ENCODE data around the gene CPED1.
"Not testable (repeated sequence)": the region's sequence is repeated elsewhere in the genome, so short reads cannot be mapped to it uniquely, and the experiment has no call there.

CPED1 gene

DNA sequence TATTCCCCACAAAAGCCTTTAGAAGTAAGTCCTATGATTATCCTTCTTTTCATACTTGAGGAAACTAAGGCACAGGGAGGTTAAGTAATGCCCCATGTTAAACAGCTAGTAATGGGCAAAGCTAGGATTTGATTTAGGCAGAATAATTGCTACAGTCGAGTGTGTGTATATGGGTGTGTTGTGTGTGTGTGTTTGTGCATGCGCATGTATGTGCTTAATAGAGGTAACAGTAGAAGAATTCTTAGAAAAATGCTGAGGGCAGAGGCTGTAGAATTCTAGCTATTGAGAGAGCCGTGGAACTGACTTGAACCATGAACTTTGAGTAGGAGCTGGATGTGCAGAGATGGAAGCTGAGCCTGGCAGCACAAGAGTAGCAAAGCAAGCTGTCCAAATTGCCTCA lies 208.9 kb downstream of the CPED1 start:
- no peak for DNase-seq

DNA sequence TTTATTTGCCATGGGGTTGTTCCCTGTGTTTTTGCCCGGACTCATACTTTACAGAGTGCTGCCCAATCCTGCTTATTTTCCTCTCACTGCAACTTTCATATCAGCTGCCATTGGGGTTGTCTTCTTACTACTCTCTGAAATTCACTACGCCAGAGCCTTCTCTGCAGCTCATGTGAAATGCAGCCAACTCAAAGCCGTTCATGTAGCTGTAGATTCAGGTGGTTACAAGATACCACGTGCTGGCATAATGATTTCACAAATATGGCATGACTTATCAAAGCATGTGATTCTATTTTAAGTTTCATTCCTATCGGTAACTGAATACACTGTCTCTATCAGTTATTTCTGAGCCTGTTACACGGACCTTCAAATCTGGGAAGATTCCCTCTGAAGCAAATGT lies 210.0 kb downstream of the CPED1 start:
- no peak for DNase-seq

DNA sequence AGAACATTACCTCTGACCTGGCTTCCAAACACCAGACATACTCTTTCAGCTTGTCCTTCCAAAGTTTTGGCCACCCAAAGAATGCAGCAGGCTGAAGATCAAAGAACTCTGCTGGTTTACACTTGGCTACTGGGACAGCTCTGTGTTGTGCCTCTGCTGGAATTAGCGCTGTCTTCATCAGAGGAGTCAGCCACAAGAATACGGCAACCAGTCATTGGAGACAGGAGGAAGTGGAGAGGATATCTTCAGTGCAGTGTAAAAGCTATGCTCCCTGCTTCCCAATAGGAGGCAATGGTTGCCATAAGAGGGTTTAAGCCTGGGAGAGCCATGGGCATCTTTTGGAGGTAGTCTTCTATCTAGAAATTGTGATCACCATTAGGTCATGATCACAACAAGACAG lies 213.6 kb downstream of the CPED1 start:
- DNase-seq: no peak

DNA sequence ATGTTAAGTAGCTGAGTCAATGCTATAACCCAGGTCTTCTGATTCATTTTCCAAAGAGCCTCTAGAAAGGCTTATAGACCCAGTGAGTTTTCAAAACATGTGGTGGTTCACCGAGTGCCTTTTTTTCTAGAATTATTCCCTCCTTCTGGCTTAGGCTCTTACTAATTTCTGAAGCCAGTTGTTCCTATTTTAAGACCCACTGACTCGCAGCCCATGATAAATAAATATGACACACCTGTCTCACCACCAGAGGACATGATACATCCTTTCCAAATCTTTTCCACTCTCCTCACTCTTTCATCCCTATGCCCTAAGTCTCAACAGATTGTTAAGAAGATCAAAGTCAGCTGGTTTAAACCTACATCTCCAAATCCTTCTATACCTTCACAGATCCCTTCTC lies 214.3 kb downstream of the CPED1 start:
- no peak for DNase-seq

DNA sequence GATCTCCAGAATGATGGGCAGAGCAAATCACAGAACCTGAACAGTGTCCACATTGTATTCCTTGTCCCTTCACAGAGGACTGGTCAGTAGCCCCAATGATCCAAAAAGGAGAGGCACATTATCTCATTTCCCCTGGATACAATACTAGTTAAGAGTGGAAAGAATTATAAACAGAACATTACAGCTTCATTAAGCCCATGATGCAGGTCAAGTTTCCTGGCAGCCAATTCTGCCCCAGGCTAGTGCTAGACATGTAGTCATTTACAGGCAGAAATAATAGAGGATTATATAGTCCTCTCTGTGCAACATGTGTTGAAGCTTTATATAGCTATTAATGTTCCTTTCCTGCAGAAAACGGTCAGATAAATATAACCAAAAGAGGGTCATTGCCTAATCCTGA lies 216.0 kb downstream of the CPED1 start:
- DNase-seq: no peak

DNA sequence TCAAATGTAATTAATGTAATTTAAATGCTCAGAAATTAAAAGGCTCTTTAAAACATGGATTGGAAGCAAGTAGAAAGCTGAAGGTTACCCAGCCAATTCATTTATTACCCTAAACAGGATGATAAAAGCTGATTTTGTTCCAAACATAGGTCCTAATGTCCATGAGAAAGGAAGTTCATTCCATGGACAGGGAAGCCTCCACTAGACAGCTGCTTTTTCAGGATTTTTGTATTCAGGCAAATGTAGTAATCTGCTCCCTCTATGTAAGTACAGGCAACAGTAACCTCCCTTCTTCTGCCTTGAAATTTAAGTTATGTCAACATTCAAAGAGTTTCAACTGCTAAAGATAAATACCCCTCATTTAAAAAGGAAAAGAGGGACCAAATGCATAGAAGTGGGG lies 217.3 kb downstream of the CPED1 start:
- DNase-seq: no peak

DNA sequence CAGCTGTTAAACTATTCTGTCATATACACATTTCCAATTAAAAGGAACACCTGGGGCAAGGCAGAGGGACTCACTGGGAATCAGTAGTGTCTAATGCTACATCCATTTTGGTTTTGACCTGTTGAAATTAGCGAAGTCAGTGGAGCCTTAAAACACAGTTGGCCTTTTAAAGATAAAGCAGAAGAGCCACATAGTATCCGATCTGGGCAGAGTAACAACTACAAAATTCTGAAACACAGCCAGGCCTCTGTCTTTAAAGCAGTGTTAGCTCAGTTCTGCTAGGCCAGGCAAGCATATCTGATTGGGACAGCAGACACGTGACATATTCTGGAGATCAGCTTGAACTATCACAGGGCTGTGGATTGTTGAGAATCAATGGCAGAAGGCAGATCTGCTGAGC lies 222.7 kb downstream of the CPED1 start:
- DNase-seq: no peak

DNA sequence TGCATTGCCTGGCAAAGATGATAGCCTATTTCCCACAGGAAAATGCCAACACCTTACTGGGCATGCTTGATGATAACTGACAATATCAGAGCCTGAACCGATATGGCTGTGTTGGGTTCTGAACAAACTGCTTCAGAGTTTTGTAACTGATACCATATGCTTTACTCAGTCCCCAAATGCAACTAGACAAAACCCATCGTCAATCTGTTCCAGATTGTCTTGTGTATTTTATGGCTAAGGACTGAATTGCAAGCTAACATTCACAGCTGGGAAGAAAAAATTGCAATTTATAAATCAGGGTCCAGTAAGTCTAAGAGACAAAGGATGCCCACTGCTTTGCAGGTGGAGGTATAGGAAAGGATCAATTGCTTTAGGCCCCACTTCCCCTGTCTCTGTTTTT lies 223.5 kb downstream of the CPED1 start:
- no peak for DNase-seq

DNA sequence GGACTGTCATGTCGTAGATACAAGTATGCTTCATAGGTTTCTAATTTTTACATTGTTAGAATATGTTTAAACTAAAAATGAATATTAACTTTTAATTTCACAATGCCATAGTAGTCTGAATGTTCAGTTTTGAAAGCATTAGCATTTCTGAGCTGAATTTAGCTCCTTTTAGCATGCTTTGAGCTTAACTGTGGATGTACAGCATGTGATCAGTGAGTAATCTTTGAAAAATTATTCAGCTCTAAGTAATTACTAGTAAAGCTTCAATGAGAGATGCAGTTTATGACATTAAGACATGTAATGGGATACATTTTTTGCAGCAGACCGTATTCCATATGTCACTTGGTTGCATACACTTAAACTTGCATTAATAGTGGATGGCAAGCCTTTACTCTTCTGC lies 226.1 kb downstream of the CPED1 start:
- DNase-seq: no peak

DNA sequence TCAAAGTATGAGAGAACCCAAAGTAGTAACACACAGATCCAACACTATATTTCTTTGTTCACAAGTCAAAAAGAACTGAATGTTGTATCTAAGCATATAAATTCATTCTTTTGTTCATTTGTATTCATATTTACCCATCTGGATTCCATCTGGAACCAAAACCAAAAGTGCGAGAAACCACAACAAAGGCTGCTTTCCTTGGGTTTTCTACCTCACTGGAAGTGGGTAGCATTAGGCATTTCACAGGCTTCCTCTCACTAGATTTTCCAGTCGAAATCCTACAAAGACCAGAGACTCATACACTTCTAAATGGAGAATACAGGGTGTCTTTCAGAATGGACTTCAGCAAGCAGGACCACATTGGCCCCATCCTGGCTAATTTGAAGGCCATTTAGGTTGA lies 230.5 kb downstream of the CPED1 start:
- DNase-seq: no peak

DNA sequence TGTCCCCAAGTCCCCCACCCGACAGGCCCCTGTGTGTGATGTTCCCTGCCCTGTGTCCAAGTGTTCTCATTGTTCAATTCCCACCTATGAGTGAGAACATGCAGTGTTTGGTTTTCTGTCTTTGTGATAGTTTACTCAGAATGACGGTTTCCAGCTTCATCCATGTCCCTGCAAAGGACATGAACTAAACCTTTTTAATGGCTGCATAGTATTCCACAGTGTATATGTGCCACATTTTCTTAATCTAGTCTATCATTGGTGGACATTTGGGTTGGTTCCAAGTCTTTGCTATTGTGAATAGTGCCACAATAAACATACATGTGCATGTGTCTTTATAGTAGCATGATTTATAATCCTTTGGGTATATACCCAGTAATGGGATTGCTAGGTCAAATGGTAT lies 232.6 kb downstream of the CPED1 start:
- not testable (repeated sequence) for DNase-seq

DNA sequence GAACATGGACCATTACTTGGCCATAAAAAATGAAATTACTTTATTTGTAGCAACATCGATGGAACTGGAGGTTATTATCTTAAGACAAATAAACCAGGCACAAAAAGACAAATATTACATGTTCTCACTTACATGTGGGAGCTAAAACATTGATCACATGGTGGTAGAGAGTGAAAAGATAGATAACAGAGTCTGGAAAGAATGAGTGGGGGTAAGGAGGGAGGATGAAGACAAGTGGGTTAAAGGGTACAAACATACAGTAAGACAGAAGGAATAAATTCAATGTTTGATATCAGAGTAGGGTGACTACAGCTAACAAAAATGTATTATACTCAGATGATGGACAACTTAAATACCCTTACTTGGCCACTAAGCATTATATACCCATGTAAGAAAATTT lies 240.3 kb downstream of the CPED1 start:
- no peak for DNase-seq

DNA sequence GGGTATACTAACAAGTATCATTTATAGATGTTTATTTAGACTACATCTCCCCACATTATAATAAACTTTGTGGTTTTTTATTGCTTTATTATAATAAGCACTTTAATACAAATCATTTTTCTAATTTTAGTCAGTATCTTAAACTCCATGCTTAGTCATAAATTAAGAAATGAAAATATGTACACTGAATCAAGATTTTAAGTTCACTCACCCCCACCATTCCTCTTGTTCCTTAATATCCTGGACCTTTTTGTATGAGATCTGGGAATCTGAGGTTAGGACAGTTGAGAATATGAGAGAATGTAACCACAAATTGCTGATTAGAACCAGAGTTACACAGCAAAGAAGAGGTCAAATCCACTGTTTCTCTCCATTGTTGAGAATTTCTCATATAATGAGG lies 246.7 kb downstream of the CPED1 start:
- DNase-seq: no peak

DNA sequence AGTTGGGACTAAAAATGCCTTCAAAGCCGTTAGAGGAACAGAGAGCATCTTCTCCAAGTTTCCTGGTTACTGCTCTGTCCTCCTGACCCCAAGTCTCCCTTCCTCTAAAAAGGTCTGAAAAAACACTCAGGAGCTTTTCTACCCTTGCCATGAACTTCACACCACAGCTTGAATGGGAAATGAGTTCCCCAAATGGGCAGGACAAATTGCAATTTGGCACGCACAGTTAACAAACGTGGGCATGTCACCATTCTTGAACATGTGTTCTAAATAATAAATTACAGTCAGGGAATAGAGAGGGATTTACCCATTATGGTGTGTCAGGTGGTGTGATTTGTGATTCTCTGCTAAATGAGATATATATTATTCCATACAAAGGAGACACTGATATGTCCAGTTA lies 249.1 kb downstream of the CPED1 start:
- no peak for DNase-seq

DNA sequence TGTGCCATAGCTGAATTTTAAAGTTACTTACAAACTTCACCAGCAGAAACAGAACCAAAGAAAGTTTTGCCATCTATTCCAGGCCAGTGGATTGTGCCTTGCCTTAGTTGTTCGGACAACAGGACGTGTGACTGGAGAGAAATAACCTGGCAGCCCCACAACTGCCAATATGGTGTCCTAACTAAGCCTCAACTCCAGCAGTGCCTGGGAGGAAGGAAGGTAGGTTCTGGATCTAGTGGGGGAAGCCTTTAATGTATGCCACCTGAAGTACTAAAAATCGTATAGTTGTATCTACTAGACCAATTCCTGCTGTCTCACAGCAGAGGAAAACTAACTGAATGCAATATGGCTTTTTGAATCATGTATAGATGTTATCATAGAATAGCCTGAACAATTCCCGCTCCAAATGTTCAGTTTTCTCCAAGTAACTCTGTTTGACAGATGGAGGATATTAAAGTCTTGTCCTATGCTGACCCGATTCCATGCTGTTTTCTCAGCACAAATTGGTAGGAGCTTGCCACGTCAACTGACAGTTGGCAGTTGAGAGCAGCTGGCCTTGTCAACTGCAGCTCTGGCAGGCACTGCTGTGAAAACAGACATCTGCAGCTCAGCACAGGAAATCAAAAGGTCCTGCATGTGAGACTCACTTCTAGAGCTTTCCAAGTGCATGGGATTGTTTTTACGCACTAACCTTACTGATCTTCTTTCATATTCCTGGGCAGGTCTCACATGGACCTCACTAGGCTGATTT lies 255.8 kb downstream of the CPED1 start:
- no peak for DNase-seq

DNA sequence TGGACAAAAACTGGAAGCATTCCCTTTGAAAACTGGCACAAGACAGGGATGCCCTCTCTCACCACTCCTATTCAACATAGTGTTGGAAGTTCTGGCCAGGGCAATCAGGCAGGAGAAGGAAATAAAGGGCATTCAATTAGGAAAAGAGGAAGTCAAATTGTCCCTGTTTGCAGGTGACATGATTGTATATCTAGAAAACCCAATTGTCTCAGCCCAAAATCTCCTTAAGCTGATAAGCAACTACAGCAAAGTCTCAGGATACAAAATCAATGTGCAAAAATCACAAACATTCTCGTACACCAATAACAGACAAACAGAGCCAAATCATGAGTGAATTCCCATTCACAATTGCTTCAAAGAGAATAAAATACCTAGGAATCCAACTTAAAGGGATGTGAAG lies 262.9 kb downstream of the CPED1 start:
- DNase-seq: not testable (repeated sequence)

DNA sequence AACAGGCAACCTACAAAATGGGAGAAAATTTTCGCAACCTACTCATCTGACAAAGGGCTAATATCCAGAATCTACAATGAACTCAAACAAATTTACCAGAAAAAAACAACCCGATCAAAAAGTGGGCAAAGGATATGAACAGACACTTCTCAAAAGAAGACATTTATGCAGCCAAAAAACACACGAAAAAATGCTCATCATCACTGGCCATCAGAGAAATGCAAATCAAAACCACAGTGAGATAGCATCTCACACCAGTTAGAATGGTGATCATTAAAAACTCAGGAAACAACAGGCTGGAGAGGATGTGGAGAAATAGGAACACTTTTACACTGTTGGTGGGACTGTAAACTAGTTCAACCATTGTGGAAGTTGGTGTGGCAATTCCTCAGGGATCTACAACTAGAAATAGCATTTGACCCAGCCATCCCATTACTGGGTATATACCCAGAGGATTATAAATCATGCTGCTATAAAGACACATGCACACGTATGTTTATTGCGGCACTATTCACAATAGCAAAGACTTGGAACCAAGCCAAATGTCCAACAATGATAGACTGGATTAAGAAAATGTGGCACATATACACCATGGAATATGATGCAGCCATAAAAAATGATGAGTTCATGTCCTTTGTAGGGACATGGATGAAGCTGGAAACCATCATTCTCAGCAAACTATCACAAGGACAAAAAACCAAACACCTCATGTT lies 264.2 kb downstream of the CPED1 start:
- DNase-seq: not testable (repeated sequence)

DNA sequence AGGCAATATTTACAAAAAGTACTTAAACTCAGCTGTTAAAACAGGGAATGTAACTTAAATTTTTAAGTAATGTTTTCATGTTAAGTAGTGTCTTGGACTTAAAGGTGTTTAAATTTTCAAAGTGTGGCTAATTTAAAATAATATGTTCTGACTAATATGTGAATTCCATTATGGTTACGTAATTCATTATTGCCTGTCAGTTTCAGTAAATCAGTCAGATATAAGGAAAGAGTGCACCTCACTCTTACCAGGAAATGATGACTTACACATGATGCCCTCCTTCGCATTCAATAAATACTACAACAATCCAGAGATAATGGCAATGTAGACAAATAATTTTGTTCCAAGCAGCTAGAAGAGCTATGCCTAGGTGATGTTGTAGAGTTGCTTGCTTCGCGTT lies 271.3 kb downstream of the CPED1 start:
- no peak for DNase-seq

DNA sequence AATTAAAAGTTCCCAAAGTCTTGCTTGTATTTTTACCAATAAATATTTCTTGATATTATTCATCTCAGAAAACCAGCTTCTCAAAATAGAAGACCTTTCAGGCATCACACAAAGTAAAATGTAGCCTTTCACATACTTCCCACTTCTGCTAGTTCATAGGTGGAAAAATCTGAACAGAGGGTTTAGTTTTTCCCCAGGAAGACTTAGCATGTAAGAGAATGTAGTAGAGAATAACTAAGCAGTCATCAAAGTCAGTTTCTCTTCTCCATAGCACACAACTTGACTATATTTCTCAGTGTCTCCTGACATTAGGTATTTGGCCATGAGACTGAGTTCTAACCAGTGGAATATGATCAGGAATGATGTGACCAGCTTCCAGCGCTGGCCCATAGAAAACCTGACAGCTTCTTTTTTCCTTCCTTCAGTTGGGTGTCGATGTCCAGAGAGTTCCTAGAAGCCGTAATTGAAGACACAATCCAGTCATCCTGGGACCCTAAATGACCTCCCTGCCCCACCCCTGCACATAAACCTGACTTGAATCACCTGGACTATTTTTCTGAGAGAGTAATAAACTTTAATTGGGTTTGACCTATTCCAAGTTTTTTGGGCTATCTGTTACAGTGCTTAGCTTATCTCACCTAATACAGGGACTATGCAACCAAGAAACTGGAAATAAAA lies 272.8 kb downstream of the CPED1 start:
- no peak for DNase-seq

DNA sequence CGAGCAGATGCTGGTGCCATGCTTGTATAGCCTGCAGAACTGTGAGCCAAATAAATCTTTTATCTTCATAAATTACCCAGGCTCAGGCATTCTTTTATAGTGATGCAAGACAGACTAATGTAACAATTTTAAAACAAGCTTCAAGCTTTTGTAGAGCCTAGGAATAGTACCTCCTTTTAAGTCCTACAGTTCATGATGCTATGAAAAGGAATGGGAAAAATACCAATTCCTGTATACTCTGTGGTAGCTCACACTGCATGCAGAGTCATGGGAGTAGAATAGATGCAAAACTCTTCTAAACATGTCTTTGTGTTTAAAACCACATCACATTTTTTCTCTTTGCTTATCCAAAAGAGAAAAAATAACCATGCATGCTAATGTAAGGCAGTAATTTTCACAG lies 273.7 kb downstream of the CPED1 start:
- DNase-seq: no peak

DNA sequence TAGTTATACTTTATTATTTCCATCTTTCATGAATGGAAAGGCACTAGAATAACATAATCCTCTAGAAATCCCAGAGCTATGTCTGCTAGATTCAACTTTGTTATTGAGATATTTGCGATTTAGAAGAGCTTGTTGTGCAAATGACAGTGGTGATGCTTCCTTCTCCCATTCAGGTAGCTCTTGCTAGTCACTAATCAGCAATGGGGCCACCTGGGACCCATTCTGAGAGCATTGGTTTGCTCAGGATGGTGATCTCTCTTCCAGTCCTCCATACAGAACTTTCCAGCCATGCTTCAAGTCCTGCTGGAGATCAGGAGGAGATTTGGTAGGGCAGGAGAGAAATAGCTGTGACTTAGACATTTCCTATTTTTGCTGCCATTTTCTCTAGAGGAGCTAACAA lies 274.5 kb downstream of the CPED1 start:
- DNase-seq: no peak

DNA sequence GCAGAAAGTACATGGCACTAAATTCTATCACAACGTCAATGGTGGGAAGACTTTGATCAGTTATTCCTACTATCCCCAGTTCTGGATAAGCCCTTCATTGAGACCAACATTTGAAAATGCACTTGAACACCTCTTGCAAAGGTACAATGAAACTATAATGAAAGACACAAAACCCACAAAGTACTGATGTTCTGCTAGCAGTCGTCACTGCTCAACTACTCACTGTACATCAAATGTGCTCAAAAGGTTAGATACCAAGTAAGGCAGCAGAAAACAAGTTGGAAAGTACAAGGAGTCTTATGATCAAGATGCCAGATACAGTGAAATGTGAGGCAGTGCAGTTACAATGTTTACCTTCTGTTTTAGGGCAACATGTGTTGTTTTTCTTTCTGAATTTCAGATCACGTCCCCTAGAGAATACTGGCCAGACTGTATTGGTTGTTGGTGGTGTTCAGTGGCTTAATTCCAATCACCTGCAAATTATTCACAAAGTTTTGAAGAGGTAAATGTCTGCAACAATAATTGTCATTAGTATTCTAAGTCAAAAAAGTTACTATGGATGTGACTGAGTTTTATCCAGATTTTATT lies 277.9 kb downstream of the CPED1 start:
- no peak for DNase-seq

DNA sequence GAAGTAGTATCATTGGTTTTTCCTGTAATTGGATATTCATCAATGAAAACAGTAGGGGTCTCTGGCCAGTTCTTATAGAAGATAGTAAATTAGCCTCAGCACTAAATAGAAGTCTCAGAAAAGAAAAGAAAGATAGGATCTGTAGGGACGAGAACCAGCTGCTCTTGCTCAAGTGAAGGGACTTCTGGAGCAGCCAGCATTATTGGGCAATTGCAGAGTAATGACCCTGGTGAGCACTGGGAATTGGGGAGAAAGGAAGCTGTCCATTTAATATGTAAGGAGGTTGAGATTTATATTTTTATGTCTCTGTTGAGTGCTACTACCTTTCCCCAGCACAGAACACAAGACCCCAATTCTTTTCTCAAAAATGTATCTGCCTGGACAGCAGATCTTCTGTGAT lies 279.1 kb downstream of the CPED1 start:
- DNase-seq: no peak

DNA sequence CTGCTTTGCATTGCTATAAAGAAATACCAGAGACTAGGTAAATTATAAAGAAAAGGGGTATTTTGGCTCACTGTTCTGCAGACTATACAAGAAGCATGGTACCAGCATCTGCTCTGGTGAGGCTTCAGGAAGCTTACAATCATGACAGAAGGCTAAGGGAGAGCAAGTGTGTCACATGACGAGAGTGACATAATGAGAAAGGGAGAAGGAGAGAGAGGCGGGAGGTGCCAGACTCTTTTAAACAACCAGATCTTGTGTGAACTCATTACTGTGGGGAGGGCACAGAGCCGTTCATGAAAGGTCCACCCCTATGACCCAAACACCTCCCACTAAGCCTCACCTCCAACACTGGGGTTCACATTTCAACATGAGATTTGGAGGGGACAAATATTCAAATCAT lies 281.3 kb downstream of the CPED1 start:
- DNase-seq: no peak

All from NCI-H1436 treated with DMSO at 0.1 percent for 48 hours (cell line).